ENCODE measurements around the gene APOL3.
"Not testable (repeated sequence)": the region's sequence is repeated elsewhere in the genome, so short reads cannot be mapped to it uniquely, and the experiment has no call there.

The APOL3 gene, protein sequence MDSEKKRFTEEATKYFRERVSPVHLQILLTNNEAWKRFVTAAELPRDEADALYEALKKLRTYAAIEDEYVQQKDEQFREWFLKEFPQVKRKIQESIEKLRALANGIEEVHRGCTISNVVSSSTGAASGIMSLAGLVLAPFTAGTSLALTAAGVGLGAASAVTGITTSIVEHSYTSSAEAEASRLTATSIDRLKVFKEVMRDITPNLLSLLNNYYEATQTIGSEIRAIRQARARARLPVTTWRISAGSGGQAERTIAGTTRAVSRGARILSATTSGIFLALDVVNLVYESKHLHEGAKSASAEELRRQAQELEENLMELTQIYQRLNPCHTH

DNA sequence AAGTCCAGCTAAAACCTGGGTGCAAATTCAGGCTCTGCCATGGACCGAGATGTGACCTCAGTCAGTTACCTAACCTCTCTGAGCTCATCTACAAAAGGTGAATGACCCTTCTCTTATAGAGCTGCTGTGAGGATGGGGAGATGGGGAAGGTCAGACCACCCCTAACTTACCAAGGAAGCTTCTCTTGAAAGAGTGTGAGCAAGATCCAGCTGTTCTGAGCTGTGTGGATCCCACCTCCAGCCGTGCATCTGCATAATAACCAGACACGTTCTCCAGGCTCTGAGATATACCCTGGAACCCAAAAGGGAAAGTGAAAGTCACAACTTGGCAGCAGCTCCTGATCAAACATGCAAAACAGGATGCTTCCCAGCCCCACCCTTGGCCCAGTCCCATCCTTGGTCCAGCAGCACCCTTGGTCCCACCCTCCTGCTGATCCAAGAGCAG is at the start of gene APOL3:
APOL3 (minus strand) TSS at position 257 of the 444 bp plus-strand sequence. CDS start 11,700 bp downstream, outside the sequence.
- Histone ChIP-seq H3K4me3 (ENCODE audit: low read length in 2 of 2) (peak within 1 kb of the TSS; percentile 44 to 71), H3K36me3 (ENCODE audit: control insufficient read depth in 2 of 2, insufficient read depth in 2 of 2, low read length in 2 of 2) (no peaks in the 10 kb centered on the region), H3K4me1 (ENCODE audit: control insufficient read depth, insufficient read depth, low read length) (peaks cover 42% of the 10 kb centered on the region), H3K9me3 (ENCODE audit: control insufficient read depth in 2 of 2, low read length in 2 of 2) (no peaks in the 10 kb centered on the region), H3K27me3 (ENCODE audit: control insufficient read depth in 1 of 2, insufficient read depth in 2 of 2, low read length in 2 of 2) (no peaks in the 10 kb centered on the region), H3K9ac (ENCODE audit: low read length in 2 of 2) (peak within 1 kb of the TSS in 1 of 2 donors; percentile 51), H3K27ac (ENCODE audit: low read length) (peak within 1 kb of the TSS; percentile 67)

DNA sequence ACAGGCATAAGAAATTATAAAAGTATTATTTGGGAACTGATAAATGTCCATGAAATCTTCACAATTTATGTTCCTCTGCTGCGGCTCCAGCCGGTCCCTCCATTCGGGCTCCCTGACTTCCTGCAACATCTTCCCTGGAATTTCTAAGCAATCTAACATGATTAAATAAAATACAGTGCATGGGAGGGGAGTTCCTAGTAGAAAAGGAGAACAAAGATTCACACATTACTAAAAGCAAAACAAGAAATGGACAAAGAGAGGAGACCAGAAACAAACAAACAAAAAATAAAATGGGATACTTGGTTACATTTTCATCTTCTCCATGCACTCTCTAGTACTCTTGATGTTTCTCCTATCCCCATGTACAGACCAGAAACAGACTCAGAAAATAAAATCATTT is 49.7 kb upstream of the APOL3 start:
- no peak overlapping the region for H3K27ac ChIP-seq (ENCODE audit: low read length)
- H3K4me1 ChIP-seq (ENCODE audit: control insufficient read depth, insufficient read depth, low read length) = no peaks in the 10 kb centered on the region
- H3K27me3 ChIP-seq (ENCODE audit: control insufficient read depth in 1 of 2, insufficient read depth in 2 of 2, low read length in 2 of 2) = no peaks in the 10 kb centered on the region
- H3K9ac ChIP-seq (ENCODE audit: low read length in 2 of 2) = no peak overlapping the region
- no peaks in the 10 kb centered on the region for H3K9me3 ChIP-seq (ENCODE audit: control insufficient read depth in 2 of 2, low read length in 2 of 2)
- no peak overlapping the region for H3K4me3 ChIP-seq (ENCODE audit: low read length in 2 of 2)
- no peaks in the 10 kb centered on the region for H3K36me3 ChIP-seq (ENCODE audit: control insufficient read depth in 2 of 2, insufficient read depth in 2 of 2, low read length in 2 of 2)

DNA sequence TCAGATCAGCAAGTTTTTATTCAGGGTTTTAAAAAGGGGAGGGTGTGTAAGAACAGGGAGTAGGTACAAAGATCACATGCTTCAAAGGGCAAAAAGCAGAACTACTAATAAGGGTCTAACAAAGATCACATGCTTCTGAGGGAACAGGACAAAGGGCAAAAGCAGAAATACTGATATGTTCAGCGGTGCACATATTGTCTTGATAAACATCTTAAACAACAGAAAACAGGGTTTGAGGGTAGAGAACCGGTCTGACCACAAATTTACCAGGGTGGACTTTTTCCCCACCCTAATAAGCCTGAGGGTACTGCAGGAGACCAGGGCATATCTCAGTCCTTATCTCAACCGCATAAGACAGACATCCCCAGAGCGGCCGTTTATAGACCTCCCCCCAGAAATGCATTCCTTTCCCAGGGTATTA is 48.9 kb upstream of the APOL3 start:
- not testable (repeated sequence) for H3K27ac ChIP-seq (ENCODE audit: low read length); H3K9me3 ChIP-seq (ENCODE audit: control insufficient read depth in 2 of 2, low read length in 2 of 2); H3K9ac ChIP-seq (ENCODE audit: low read length in 2 of 2); H3K27me3 ChIP-seq (ENCODE audit: control insufficient read depth in 1 of 2, insufficient read depth in 2 of 2, low read length in 2 of 2); H3K36me3 ChIP-seq (ENCODE audit: control insufficient read depth in 2 of 2, insufficient read depth in 2 of 2, low read length in 2 of 2); H3K4me3 ChIP-seq (ENCODE audit: low read length in 2 of 2); H3K4me1 ChIP-seq (ENCODE audit: control insufficient read depth, insufficient read depth, low read length)

DNA sequence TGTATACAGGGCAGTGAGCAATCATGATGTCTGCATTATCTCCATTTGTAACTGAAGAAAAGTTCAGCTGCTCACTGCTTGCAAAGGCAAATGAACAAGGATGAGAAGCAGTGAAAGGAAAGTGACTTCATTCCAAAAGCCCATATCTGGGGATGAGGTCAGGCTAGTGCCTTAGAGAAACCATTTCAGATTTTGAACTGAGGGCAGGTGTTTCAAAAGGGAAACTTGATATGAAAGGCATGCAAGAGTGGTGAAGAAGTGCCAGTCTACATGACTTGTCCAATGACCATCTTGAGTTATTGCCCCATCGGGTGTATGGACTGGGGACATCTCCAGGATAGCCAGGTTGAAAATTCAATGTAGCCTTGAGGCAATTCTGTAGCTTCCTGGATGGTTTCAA is 48.4 kb upstream of the APOL3 start:
- Histone ChIP-seq H3K9me3 (ENCODE audit: control insufficient read depth in 2 of 2, low read length in 2 of 2) (no peaks in the 10 kb centered on the region), H3K9ac (ENCODE audit: low read length in 2 of 2) (no peak overlapping the region), H3K36me3 (ENCODE audit: control insufficient read depth in 2 of 2, insufficient read depth in 2 of 2, low read length in 2 of 2) (no peaks in the 10 kb centered on the region), H3K27me3 (ENCODE audit: control insufficient read depth in 1 of 2, insufficient read depth in 2 of 2, low read length in 2 of 2) (no peaks in the 10 kb centered on the region), H3K27ac (ENCODE audit: low read length) (no peak overlapping the region), H3K4me3 (ENCODE audit: low read length in 2 of 2) (no peak overlapping the region), H3K4me1 (ENCODE audit: control insufficient read depth, insufficient read depth, low read length) (no peaks in the 10 kb centered on the region)

DNA sequence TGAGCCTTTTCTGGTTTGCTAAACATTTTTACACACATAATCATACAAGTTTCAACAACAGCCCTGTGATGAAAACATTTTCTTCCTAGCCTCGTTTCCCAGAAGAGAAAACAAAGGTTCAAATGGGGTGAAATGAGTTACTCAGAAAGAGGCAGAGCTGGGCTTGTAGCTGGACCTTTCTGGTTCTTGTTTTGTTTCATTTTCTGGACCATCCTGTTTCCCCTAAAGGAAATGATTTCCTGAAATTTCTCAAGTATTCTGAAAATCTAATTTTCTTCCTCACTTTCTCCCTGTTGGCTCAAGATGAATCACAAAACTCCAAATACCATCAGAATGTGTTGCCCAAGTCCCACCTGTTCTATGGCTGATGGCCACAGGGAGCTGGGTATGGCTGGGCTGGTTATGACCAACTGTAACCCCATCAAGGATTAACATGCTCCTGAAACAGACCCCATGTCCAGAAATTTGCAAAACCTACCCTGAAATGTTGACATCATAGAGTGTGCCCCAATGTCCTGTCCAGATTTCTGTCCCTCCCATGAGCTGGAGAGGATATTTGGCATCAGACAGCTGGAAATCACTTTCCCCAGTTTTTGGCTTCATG is 47.7 kb upstream of the APOL3 start:
- Histone ChIP-seq H3K9me3 (ENCODE audit: control insufficient read depth in 2 of 2, low read length in 2 of 2) (no peaks in the 10 kb centered on the region), H3K36me3 (ENCODE audit: control insufficient read depth in 2 of 2, insufficient read depth in 2 of 2, low read length in 2 of 2) (no peaks in the 10 kb centered on the region), H3K4me1 (ENCODE audit: control insufficient read depth, insufficient read depth, low read length) (no peaks in the 10 kb centered on the region), H3K9ac (ENCODE audit: low read length in 2 of 2) (no peak overlapping the region), H3K27ac (ENCODE audit: low read length) (no peak overlapping the region), H3K4me3 (ENCODE audit: low read length in 2 of 2) (no peak overlapping the region), H3K27me3 (ENCODE audit: control insufficient read depth in 1 of 2, insufficient read depth in 2 of 2, low read length in 2 of 2) (no peaks in the 10 kb centered on the region)

DNA sequence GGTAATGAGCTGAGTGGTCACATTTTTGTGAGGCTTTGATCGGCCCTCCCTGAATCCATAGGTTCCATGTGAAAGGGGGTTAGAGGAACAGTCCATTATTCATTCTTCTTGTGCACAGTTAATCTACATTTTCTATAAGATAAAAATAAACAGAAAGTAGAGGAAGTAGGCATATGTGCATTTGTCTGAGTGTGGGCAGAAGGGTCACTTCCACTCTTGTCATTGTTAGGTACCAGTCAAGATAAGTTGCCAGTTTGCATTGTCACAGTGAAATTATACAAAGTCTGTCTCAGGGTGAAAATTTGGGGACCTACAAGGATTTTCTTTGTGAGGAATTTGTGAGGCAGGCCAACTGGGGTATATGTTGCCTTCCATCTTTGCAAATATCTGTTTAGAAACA is 45.7 kb upstream of the APOL3 start:
- H3K9me3 ChIP-seq (ENCODE audit: control insufficient read depth in 2 of 2, low read length in 2 of 2) = no peaks in the 10 kb centered on the region
- H3K9ac ChIP-seq (ENCODE audit: low read length in 2 of 2) = no peak overlapping the region
- H3K4me3 ChIP-seq (ENCODE audit: low read length in 2 of 2) = no peak overlapping the region
- no peaks in the 10 kb centered on the region for H3K36me3 ChIP-seq (ENCODE audit: control insufficient read depth in 2 of 2, insufficient read depth in 2 of 2, low read length in 2 of 2)
- H3K27me3 ChIP-seq (ENCODE audit: control insufficient read depth in 1 of 2, insufficient read depth in 2 of 2, low read length in 2 of 2) = no peaks in the 10 kb centered on the region
- no peak overlapping the region for H3K27ac ChIP-seq (ENCODE audit: low read length)
- peaks cover 9% of the 10 kb centered on the region for H3K4me1 ChIP-seq (ENCODE audit: control insufficient read depth, insufficient read depth, low read length)

DNA sequence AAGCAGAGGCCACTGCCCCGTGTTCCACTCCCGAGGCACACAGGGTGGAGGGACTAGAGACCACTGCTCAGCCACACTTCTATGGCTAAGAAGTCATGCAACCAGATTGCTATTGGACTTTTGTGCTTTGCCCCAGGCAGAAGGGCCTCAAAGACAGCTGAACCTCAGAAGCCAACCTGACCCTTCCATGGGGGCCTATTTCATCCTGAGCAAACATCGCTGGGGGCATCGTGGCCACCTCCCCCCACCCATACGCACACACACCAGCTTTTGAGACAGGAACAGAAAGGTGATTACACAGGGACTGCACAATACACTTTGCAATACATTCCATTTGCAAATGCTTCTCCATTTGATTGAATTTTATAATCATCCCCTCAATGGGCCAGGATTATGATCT is 45.0 kb upstream of the APOL3 start:
- H3K27me3 ChIP-seq (ENCODE audit: control insufficient read depth in 1 of 2, insufficient read depth in 2 of 2, low read length in 2 of 2); H3K4me3 ChIP-seq (ENCODE audit: low read length in 2 of 2); H3K9me3 ChIP-seq (ENCODE audit: control insufficient read depth in 2 of 2, low read length in 2 of 2); H3K27ac ChIP-seq (ENCODE audit: low read length); H3K4me1 ChIP-seq (ENCODE audit: control insufficient read depth, insufficient read depth, low read length); H3K9ac ChIP-seq (ENCODE audit: low read length in 2 of 2); H3K36me3 ChIP-seq (ENCODE audit: control insufficient read depth in 2 of 2, insufficient read depth in 2 of 2, low read length in 2 of 2): not testable (repeated sequence)

DNA sequence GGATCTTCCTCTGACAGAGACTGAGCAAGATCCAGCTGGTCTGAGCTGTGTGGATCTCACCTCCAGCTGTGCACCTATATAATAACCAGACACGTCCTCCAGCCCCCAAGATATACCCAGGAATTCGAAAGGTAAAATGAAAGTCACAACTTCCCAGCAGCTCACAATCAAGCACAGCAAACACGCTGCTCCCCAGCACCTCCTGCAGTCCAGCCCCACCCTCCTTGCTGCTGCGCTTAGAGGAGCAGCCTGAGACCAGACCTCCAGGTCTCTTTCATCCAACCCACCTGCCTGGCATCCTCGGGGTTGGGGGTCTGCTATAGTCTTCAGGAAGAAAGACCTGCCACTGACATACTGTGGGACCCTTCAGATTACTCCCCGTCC is 44.1 kb upstream of the APOL3 start:
- no peak overlapping the region for H3K27ac ChIP-seq (ENCODE audit: low read length)
- peaks cover 14% of the 10 kb centered on the region for H3K4me1 ChIP-seq (ENCODE audit: control insufficient read depth, insufficient read depth, low read length)
- no peak overlapping the region for H3K4me3 ChIP-seq (ENCODE audit: low read length in 2 of 2)
- no peak overlapping the region for H3K9ac ChIP-seq (ENCODE audit: low read length in 2 of 2)
- no peaks in the 10 kb centered on the region for H3K36me3 ChIP-seq (ENCODE audit: control insufficient read depth in 2 of 2, insufficient read depth in 2 of 2, low read length in 2 of 2)
- H3K9me3 ChIP-seq (ENCODE audit: control insufficient read depth in 2 of 2, low read length in 2 of 2) = no peaks in the 10 kb centered on the region
- H3K27me3 ChIP-seq (ENCODE audit: control insufficient read depth in 1 of 2, insufficient read depth in 2 of 2, low read length in 2 of 2) = no peaks in the 10 kb centered on the region

DNA sequence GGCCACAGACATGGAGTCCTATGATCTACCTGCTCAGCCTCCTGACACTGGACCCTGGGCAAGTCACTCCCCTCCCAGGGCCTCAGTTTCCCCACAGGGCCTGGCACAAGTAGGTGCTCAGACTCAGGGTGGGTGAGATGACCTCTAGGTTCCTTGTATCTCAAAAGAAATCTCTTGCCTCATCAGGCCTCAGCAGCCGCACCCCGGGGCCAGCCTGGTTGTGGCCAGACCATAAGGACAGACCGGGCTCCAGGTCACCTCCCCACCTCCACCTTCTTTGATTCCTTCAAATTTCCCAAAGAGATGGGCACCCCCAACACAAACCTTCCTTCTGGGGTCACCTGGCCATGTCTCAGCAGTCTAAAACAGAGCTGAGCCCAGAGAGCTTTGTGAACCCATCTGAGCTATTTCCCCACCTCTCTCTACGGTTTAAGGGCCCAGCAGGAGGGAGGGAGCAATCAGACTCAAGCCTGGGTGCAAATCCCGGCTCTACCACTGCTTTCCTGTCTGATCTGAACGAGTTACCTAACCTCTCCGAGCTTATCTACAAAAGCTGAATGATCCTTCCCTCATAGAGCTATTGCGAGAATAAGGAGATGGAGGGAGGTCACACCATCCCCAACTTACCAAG is 43.6 kb upstream of the APOL3 start:
- Histone ChIP-seq H3K4me1 (ENCODE audit: control insufficient read depth, insufficient read depth, low read length) (peaks cover 15% of the 10 kb centered on the region), H3K36me3 (ENCODE audit: control insufficient read depth in 2 of 2, insufficient read depth in 2 of 2, low read length in 2 of 2) (no peaks in the 10 kb centered on the region), H3K9ac (ENCODE audit: low read length in 2 of 2) (no peak overlapping the region), H3K9me3 (ENCODE audit: control insufficient read depth in 2 of 2, low read length in 2 of 2) (no peaks in the 10 kb centered on the region), H3K27ac (ENCODE audit: low read length) (no peak overlapping the region), H3K4me3 (ENCODE audit: low read length in 2 of 2) (no peak overlapping the region), H3K27me3 (ENCODE audit: control insufficient read depth in 1 of 2, insufficient read depth in 2 of 2, low read length in 2 of 2) (no peaks in the 10 kb centered on the region)

DNA sequence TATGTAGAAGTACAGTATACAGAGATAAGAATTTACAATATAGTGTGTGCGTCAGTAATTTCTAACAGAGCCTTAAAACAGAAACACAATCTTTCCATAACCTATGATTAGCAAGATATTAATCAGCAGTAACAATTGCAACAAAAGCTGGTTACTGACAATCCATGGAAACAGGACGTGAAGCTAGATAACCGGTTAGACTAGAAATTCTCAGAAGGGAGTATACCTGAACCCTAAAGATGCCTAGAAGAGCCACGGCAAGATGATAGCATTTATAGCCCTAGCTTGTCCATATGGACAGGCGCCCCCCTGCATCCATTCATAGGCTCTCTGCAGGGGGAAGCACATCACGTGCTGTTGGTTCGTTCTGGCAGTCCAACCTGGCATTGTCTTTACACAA is 42.9 kb upstream of the APOL3 start:
- H3K9ac ChIP-seq (ENCODE audit: low read length in 2 of 2); H3K27me3 ChIP-seq (ENCODE audit: control insufficient read depth in 1 of 2, insufficient read depth in 2 of 2, low read length in 2 of 2); H3K27ac ChIP-seq (ENCODE audit: low read length); H3K4me3 ChIP-seq (ENCODE audit: low read length in 2 of 2); H3K36me3 ChIP-seq (ENCODE audit: control insufficient read depth in 2 of 2, insufficient read depth in 2 of 2, low read length in 2 of 2); H3K9me3 ChIP-seq (ENCODE audit: control insufficient read depth in 2 of 2, low read length in 2 of 2): not testable (repeated sequence)
- H3K4me1 ChIP-seq (ENCODE audit: control insufficient read depth, insufficient read depth, low read length) = peaks cover 17% of the 10 kb centered on the region

DNA sequence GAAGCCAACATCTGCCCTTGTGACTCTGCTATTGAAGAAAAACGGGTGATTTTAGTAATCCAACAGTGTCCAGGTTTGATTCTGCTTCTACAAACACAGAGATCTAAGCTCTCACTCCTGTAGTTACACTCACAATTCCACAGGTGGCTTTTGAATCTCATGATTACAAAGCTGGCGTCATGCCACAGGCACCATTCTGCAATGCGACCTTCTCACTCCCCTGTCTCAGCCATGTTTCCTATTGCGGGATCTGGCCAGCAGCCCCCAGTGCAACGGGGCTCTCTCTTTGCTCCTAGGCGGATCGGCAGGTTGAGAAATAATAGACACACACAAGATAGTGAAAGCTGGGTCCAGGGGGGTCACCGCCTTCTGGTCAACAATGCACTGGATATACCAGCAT is 42.4 kb upstream of the APOL3 start:
- H3K27ac ChIP-seq (ENCODE audit: low read length); H3K27me3 ChIP-seq (ENCODE audit: control insufficient read depth in 1 of 2, insufficient read depth in 2 of 2, low read length in 2 of 2); H3K9ac ChIP-seq (ENCODE audit: low read length in 2 of 2); H3K4me3 ChIP-seq (ENCODE audit: low read length in 2 of 2); H3K36me3 ChIP-seq (ENCODE audit: control insufficient read depth in 2 of 2, insufficient read depth in 2 of 2, low read length in 2 of 2); H3K9me3 ChIP-seq (ENCODE audit: control insufficient read depth in 2 of 2, low read length in 2 of 2): not testable (repeated sequence)
- peaks cover 18% of the 10 kb centered on the region for H3K4me1 ChIP-seq (ENCODE audit: control insufficient read depth, insufficient read depth, low read length)

All from stomach smooth muscle (tissue), 2 donors.